GM12864 (cell line): ENCODE measurements around the gene UNC50.
"Not testable (repeated sequence)": the region's sequence is repeated elsewhere in the genome, so short reads cannot be mapped to it uniquely, and the experiment has no call there.

Experiments
- DNase-seq: peaks from one replicate; pipeline ENCODE4 v3.0.0-alpha.2; 2011; ENCODE audit warnings: low read depth
- H3K4me3 ChIP-seq: 2 replicates; pipeline ENCODE4 v1.5.1; 2011; ENCODE audit warnings: mild to moderate bottlenecking, low read depth, low read length, control low read depth
- CTCF ChIP-seq: IDR thresholded peaks from 2 replicates; pipeline ENCODE4 v1.5.1; 2011; ENCODE audit warnings: low read depth, mild to moderate bottlenecking, moderate library complexity, low read length, control low read depth, inconsistent platforms; ENCODE audit errors: missing control alignments

UNC50 gene

GRCh38 chr2:98649992-98650375, 41.6 kb downstream of the UNC50 start:
- DNase-seq: no peak
- TF ChIP-seq CTCF: no peak
- H3K4me3 ChIP-seq: no peak overlapping the region

GRCh38 chr2:98650998-98651397, 42.6 kb downstream of the UNC50 start:
- no peak for TF ChIP-seq CTCF
- no peak overlapping the region for H3K4me3 ChIP-seq
- DNase-seq: no peak

DNA sequence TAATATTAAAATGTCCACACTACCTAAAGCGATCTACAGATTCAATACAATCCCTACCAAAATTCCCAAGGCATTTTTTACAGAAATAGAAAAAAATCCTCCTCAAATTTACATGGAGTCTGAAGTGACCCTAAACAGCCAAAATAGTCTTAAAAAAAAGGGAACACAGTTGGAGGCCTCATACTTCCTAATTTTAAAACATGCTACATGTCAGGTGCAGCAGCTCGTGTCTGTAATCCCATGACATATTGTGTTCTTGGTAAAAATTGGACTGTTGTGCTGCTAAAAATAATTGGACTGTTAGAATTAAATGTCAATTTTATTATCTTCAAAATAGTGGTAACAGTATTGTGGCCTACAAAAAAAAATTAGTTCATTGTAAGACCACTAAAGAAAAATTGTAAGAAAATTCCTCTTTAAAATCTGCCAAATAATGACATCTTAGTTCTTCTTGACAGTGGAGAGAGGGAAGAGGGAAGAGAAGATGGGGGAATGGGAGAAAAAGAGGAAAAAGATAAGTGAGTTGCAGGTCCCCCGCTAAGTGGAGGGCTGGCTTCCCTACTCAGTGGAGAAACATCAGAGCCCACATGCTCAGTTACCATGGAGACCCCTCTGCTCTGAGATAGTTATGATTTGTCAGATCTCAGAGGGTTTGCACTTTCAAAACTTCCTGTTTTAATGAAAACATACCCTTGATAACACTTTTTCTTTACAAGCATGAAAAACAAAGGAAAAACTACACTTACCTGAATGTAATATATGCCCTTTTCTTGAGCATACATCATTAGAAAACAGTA, 46.5 kb downstream of the UNC50 start:
- no peak for DNase-seq
- H3K4me3 ChIP-seq: no peak overlapping the region
- TF ChIP-seq CTCF: no peak

DNA sequence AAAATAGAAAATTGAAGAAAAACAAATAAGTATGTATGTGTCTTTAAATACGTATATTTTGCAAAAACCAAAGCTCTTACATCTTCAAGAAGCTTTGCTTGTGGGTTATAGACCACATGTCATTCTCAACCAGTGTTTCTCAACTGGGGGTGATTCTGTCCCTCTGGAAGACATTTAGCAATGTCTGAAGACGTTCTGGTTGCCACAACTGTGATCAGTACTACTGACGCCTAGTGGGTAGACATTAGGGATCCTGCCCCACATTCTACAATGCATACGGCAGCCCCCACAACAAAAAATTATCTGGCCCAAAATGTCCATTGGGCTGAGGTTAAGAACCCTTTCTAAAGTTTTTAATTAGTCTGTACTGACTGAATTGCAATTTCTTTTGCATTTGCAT, 48.4 kb downstream of the UNC50 start:
- DNase-seq: no peak
- no peak for TF ChIP-seq CTCF
- no peak overlapping the region for H3K4me3 ChIP-seq

GRCh38 chr2:98658816-98659490, 50.6 kb downstream of the UNC50 start:
- H3K4me3 ChIP-seq: no peak overlapping the region
- no peak for TF ChIP-seq CTCF
- no peak for DNase-seq

- not testable (repeated sequence) for DNase-seq, H3K4me3 ChIP-seq
These were observed 51.1 kb downstream of the UNC50 start for GRCh38 chr2:98659491-98659840.

DNA sequence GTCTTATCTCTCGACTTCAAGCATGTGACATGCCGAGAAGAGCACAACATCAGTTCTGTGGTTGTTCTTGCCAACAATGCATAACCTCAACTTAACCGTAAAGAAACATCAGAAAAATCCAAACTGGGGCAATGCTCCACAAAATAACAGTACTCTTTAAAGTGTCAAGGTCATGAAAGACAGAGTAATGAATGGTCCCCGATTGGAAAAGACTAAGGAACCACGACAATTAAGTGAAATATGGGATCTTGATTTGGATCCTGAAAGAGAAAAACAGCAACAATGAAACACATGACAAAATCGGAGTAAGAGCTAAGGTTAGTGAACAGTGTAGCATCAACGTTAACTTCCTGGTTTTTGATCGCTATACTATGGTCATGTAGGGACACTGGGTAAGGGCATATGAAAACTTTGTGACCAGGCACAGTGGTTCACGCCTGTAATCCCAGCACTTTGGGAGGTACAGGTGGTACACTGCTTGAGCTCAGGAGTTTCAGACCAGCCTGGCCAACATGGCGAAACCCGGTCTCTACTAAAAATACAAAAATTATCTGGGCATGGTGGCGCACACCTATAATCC, 55.2 kb downstream of the UNC50 start:
- TF ChIP-seq CTCF: no peak
- no peak for DNase-seq
- H3K4me3 ChIP-seq: no peak overlapping the region
